Fibroblast of skin of left quadriceps (primary cell): ENCODE results near the gene PLA2G2D.

Source experiments
- DNase-seq, 2 experiments: peaks; one replicate each; pipeline ENCODE4 v3.0.0-alpha.2; 2013; ENCODE audit warnings: low read depth in 2 of 2

PLA2G2D gene

DNA sequence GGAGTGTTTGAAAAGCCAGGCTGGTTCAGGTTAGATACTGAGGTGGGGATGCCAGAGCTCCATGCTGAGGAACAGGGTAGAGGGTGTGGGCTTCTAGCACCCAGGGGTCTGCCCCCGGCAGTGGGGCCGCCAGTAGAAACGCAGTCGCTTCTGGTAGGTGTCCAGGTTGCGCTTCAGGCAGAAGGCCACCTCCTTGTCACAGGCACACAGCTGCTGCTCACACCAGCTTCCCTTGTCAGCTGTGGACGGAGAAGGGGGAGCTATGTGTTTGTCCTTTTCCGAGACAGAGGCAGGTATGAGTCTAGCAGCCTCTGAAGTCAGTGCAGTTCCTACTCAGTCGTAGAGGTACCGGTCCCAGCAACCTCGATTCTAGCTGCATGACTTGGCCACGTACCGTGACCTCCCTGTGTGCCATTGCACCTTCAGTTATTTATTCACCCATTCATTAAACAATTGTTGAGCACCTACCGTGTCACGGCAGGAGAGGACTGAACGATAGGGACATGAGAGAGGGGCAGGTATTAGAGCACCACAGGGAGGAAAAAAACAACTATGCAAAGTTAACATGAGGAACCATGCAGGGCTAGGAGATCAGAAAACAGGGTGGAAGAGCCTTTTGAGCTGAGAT, 5.2 kb downstream of the PLA2G2D start:
- DNase-seq, result no peak

DNA sequence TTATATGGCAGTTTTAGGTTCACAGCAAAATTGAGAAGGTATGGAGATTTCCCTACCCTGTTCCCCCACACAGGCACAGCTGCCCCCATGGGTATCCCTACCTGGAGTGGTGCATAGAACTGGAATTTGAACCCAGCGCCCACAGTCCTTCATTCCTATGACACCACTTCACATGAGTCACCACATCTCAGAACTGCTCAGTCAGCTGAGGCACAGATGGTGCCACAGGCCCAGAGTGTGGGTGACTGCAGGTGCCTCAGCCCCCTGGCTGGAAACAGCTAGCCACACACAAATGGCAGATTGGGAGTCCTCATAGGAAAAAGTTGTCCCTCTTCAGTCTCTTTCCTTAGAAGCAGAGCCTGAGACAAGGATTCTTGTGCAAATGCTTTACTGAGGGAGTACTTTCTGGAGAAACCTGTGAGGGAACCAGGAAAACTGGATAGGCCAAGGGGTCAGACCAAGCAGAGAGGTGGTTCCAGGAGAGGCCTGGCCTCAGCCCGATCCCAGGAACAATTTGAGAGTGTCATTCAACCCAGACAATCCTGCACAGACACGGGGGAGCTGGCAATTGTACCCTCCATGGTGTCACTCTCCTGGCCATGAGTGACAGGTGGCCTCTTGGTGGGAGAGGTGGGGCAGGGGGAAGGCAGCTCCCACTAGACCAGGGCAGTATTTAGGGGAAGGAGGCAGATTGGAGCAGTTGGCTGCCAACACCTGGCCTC, 6.9 kb downstream of the PLA2G2D start:
- DNase-seq, result no peak

DNA sequence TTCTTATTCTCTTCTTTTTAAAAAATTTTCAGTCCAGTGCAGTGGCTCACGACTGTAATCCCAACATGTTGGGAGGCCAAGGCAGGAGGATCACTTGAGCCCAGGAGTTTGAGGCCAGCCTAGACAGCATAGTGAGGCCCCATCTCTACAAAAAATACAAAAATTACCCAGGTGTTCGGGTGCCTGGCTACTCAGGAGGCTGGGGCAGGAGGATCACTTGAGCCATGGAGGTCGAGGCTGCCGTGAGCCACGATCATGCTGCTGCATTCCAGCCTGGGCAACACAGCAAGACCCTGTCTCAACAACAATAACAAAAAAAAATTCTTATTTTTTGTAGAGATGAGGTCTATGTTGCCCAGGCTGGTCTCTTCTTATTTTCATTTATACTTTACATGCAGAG, 7.9 kb downstream of the PLA2G2D start:
- no peak for DNase-seq

DNA sequence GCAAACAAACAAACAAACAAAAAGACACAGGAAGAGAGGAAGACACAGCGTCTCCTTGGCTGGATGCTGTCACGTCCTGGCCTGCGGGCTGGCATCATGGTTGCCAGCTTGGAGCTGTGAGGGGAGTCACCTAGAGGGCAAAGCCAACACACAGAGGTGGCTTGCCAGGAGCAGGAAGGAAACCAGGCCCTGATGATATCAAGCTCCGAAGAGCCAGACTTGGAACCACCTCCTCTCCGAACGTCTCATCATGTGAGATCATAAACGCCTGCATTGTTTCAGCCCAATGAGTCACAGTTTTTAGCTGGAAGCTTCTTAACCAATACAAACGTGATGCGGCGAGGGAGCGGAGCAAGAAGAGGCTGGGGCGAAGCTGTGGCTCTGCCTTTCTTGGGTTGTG, 8.7 kb downstream of the PLA2G2D start:
- no peak for DNase-seq

DNA sequence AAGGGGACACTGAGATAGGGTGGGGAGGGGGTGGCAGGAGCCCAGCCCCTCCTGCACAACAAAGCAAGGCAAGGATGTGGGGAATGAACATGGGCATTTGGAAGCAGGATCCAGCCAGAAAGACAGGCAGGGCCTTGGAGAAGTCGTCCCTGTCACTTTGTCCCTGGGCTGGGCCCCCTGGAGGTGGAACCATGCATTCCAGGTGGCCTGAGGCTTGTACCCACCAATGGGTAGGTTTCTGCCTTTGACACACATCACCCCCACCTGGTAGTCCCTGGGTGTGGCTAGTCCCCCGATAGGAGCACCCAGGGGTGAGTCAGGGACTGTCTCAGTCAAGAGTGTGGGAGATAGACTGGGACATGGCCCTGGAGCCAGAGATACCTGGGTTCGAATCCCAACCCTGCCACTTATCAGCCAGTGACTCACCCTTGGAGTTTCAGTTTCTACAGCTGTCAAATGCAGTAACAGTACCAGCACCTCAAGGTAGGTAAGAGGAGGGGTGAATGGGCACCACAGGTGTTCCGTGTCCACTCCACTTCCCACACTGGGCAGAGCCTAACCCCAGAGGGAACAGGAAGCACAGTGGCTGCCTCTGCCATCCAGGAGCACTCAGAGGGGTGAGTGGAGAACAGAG, 10.0 kb downstream of the PLA2G2D start:
- no peak for DNase-seq

DNA sequence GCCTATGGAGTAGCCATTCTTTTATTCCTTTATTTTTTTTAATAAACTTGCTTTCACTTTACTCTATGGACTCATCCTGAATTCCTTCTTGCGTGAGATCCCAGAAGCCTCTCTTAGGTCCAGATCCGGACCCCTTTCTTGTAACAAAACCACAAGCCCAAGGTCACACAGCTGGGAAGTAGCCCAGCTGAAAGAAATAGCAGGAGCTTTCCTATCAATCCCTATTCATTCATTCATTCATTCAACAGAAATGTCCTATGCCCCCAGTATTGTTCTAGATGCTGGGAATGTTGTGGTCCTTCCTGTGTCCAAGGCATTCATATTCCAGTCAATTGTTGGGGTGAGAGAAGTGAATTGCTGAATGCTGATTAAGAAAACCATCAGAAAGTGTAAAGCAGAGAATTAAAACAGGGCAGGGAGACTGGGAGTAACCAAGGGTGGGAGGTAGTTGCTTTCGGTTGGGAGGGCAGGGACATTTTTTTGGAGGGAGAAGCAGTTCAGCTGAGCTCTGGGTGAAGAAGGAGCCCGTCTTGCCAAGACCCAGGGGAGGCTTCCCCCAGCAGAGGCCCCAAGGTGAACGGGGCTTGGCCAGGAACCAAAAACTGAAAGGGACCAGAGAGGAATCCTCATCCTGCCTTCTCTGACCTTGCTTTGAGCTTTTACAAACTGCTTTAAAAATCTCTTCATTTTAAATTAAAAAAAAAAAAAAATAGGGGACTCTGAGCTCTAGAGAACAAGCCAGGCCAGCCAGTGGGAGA, 10.8 kb downstream of the PLA2G2D start:
- DNase-seq, result no peak

DNA sequence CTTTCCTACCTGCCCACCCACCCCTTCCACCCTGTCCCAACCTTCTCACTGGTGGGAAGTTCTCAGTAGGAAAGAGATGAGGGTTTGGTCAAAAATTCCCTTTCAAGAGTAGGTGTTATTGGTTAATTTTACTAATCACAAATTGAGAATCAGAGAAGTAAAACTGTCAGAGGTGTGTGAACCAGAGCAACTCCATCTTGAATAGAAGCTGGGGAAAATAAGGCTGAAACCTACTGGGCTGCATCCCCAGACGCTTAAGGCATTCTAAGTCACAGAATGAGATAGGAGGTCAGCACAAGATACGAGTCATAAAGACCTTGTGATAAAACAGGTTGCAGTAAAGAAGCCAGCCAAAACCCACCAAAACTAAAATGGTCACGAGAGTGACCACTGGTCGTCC, 11.5 kb downstream of the PLA2G2D start:
- no peak for DNase-seq

DNA sequence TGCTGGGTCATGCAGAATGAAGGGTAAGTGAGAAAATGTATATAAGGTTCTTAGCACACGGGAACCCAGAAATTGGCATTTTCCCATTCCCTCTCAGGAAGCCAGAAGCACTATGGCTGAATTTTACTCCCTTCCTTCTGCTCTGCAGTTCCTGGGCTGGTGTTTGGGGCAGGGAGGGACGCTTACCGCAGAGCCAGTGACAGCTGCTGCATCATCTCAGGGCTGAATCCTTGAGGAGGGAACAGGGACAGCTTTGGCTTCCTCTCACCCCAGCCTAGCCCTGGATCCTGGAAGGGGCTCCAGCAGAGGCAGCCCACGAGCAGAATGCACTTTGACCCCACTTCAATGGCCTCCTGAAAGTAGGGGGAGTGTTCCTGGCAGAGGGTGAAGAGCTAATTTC, 12.0 kb downstream of the PLA2G2D start:
- no peak for DNase-seq

DNA sequence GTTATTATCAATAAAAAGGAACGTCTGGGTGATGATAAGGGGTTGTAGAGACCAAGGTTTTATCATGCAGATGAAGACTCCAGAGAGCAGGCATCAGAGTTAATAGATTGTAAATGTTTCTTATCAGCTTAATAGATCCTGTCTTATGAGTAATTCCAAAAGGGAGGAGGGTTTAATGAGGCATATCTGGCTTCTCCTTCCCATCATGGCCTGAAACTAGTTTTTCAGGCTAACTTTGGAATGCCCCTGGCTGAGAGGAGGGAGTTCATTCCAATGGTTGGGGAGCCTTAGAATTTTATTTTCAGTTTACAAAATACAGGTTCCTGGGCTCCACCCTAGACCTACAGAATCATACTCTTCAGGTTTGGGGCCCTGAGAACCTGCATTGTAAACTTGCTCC, 13.5 kb downstream of the PLA2G2D start:
- no peak for DNase-seq

DNA sequence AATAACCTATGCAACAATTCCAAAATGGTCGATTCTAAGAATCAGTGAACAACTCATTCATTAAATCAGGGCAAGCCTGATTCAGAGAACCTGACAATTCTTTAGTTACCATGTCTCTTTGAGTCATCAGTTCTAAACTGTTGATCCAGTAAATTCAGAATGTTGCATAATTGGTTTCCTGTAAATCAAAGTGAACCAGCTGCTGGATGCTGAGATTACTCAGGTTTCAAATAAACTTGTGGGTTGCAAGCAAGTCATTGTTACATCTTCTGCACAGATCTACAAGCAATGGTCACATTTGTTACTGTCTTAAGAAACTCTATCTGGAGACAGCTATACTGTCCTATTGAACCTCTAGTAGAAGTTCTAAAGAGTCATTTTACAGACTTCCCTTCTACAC, 16.5 kb downstream of the PLA2G2D start:
- peak; percentile 28 to 36 for DNase-seq

DNA sequence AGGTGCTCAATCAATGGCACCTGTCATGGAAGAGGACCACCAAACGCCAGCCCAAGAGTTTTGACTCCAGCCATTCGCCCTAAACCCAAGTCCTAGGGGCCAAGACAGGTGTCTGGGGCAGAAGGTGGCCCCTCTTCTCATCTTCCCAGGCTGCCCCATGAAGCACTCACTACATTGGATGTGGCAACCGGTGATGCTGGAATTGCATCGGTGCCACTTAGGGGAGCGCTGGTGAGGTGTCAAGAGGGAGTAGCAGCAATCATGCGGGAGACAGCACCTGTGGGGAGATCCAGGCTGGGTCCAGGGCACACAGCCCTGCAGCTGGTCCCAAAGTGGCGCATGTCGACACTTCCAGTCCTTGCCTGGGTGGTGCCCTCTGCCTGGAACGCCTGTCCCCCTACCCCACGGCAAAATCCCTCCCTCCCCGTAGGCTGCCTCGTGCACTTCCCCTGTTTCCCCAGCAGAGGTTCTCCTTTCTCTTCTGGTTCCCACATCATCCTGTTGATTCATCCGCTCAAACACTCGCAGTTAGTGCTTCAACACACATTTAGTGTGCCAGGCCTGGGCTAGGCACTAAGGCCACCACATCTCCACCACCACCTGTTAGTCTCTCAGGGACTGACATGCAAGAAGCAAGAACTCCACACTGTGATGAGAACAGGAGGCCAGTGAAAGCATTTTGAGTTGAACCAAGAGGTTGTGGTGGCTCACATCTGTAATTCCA, 18.5 kb downstream of the PLA2G2D start:
- DNase-seq, result peak; percentile 7 to 14

DNA sequence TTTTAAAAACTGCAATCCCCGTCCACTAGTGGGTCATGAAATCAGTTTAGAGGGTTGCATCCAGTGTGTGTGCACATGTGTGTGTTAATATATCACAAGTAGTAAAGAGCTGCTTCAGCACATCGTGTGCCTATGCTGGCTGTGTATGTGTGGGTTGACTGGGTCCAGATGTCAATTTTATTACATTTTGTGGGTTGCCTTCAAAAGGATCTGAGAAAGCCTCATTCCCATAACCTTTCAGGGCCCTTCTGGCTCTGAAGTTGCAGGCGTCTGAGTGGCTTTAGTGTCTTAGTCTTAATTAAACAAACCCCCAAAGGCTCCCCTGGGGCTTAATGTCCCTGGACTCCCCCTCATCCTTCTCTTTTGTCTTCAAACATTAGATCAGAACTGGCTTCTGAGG, 19.8 kb downstream of the PLA2G2D start:
- no peak for DNase-seq

DNA sequence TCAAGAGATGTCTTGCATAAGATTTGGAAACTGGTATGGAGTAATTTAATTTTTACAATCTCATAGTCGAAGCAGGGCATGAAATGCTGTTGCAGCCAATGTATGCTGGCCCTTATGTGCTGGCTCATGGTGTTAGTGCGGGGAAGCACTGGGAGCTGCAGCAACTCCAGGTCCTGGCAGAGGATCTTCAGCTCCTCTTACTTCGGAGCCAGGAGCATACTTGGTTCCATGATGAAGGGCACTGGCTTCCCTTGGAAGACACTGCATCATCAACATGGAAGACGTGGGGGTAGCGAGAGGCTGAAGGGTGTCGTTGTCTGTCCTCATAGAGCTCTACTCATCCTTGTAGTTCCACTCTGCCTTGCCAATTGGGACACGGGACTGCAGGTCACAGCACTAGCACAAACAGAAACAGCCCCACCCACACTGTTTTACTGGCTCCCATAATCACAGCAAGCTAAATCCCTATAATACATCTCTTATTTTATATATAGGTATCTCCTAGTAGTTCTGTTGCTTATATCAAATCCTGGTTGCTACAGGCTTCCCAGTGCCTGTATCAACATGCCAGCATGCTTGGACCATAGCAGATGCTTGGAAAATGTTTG, 22.4 kb downstream of the PLA2G2D start:
- no peak for DNase-seq

DNA sequence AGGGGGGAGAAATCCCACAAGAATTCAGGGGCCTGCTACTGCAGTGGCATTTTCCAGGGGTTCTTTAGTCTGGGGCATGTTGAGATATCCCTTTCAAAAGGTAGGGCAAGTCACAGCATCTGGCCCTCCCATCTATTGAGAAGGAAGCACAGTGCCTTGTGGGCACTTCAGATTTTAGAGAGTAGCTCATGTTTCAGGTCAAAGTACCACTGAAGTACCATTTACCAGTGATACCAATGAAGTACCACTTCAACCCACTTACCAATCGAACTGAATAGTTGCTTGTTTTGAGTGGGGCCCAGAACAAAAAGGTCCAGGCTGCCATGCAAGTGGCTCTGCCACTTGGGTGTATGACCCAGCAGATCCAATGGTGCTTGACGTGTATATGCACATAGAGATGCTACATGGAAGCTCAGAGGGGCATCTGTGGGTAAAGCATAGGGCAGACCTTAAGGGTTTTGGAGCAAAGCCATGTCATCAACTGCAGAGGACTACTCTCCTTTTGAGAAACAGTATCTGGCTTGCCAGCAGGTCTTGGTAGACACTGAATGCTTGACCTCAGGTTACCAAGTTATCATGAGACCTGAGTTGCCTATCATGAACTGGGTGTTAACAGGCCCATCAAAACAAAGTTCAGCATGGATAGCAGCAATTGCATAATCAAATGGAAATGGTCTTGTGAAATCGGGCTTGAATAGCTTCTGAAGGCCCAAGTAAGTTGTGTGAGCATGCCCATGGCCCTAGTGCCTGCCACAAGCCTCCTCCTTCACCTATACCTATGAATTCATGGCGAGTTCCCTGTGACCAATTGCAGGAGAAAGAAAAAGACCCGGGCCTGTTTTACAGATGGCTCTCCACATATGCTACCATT, 23.5 kb downstream of the PLA2G2D start:
- no peak for DNase-seq

DNA sequence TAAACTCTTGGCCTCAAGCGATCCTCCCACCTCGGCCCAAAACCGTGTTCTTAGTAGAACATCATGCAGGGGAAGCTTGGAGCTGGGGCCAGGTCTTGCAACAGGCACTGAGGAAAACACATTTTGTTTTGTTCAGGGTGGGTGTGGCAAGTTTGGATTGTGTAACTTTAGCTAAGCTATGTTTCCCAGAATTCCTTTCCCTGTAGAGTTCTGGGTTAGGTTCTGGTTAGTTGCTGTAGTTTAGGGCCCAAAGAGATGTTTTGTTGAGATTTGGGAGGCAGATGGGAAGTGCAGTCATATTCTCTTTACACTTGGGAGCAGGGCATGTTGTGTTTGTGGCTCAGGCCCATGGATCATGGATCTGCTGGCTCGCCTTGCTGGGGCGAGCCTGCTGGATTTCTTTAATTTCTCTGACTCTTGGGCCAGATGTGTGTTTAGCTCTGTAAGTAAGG, 25.4 kb downstream of the PLA2G2D start:
- no peak for DNase-seq

DNA sequence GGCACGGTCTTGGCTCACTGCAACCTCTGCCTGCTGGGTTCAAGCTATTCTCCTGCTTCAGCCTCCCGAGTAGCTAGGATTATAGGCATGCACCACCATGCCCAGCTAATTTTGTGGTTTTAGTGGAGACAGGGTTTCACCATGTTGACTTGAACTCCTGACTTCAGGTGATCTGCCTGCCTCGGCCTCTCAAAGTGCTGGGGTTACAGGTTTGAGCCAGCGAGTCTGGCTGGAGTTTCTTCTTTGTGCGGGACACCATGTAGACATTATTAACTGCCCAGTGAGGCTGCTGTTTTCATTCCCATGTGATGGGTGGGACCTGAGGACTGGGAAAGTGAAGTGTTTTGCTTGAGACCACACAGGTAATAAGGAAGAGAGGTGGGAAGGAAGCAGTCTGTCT, 26.0 kb downstream of the PLA2G2D start:
- DNase-seq, result no peak

DNA sequence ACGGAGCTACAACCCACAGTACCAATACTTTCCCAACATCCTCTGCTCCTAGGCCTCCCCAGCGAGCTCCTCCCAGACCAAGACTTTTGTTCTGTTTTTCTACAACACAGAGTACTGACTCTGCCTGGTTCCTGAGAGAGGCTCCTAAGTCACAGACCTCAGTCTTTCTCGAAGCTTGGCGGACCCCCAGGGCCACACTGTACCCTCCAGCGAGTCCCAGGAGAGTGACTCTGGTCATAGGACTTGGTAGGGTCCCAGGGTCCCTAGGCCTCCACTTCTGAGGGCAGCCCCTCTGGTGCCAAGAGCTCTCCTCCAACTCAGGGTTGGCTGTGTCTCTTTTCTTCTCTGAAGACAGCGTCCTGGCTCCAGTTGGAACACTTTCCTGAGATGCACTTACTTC, 28.7 kb downstream of the PLA2G2D start:
- DNase-seq, result no peak

DNA sequence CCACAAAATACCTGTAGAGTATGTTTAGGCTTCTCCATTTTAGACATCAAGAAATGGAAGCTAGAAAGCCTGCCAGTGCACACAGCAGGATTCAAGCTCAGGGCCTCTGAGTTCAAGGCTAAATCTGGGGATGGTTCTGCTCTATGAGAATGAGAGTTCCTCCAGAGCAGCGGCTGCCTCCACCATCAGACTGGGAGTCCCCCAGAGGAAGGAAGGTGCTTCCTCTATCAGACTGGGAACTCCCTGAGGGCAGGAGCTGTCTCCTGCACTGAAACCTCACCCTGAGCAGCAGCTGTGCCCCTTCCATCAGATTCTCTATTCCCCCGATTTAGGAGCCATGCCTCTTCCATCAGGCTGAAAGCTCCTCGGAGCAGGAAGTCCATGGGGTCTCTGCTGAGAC, 29.2 kb downstream of the PLA2G2D start:
- no peak for DNase-seq

DNA sequence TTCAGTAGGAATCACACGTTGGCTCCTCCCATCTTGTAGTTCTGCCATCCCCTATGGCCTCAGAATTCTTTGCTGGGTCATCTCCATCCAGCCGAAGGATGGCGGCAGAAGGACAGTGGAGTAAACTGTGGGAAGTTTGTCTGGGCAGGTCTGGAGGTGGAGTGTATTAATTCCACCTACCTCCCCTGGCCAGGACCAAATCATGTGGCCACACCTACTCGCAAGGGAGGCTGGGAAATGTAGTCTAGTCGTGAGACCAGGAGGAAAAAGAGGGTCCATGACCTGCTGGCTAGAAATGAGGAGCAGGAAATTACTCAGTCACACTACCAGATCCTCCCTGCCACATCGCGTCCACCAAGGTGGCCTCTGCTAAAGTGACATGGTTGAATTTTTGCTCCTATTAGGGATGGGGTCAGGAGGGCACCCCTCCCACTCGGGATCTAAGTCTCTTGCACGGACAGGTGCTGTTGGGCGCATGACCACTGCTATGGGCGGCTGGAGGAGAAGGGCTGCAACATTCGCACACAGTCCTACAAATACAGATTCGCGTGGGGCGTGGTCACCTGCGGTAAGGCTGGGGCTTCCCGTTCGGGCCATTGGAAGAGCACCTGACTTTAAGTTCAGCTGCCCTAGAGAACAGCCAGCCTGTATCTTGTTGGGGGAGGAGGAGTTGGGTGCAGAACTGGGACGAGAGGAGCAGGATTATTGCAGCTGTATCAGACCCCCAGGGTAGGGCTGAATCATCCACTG, 29.8 kb downstream of the PLA2G2D start:
- DNase-seq, result no peak

DNA sequence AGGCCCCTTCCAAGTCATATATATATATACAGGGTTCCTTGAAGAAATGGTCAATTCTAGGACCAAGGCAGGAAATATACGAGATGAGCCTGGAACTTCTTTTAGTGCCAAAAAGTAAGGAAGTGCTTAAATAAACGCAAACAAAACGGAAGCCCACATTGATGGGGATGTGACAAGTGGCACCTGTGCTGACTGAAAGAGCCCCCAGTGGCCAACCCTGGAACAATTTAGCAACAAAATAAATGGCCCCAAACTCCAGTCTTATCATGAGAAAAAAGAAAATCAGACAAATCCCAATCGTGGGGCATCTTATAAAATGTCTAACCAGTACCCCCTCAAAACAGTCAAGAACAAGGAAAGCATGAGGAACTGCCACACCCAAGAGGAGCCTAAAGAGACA, 31.7 kb downstream of the PLA2G2D start:
- no peak for DNase-seq
